A549 (cell line): Measurements from ENCODE around the gene DNMT3A.

Experiments used
- CHD4 ChIP-seq: fragments of 200-600 bp; sonication (generic); IDR thresholded peaks from 2 replicates; pipeline ENCODE4 v1.6.1; 2016; ENCODE audit warnings: antibody characterized with exemption, mild to moderate bottlenecking, borderline replicate concordance
- JUN ChIP-seq, 2 experiments: fragments of >200 bp; sonication (Bioruptor Twin); formaldehyde crosslinking; IDR thresholded peaks; 2 replicates in 1 of 2; 3 replicates in 1 of 2; pipeline ENCODE4 v1.6.1; 2016 to 2017
- MAFK ChIP-seq: fragments of 450-650 bp; IDR thresholded peaks from 2 replicates; pipeline ENCODE4 v1.6.1; 2014; ENCODE audit not compliant: partially characterized antibody
- MAX ChIP-seq: IDR thresholded peaks from 2 replicates; pipeline ENCODE4 v1.6.1; 2012
- NFE2L2 ChIP-seq: fragments of 150-350 bp; conservative IDR thresholded peaks from 2 replicates; pipeline ENCODE4 v1.6.1; 2014; ENCODE audit warnings: low read length
- NR3C1 ChIP-seq: fragments of >200 bp; sonication (Bioruptor Twin); formaldehyde crosslinking; IDR thresholded peaks from 3 replicates; pipeline ENCODE4 v1.6.1; 2017
- POLR2A ChIP-seq: IDR thresholded peaks from 2 replicates; pipeline ENCODE4 v1.6.1; 2012; ENCODE audit warnings: mild to moderate bottlenecking, low read length
- RFX5 ChIP-seq: fragments of 450-650 bp; IDR thresholded peaks from 2 replicates; pipeline ENCODE4 v1.7.1; 2014; ENCODE audit warnings: antibody characterized with exemption, mild to moderate bottlenecking, moderate library complexity
- RNF2 ChIP-seq: fragments of 200-600 bp; sonication (generic); IDR thresholded peaks from 2 replicates; pipeline ENCODE4 v1.6.1; 2016; ENCODE audit warnings: low read depth, mild to moderate bottlenecking, antibody characterized with exemption, moderate library complexity, borderline replicate concordance
- TF ChIP-seq, protein P1 (sequence below): fragments of >200 bp; sonication (Bioruptor Twin); formaldehyde crosslinking; IDR thresholded peaks from 3 replicates; pipeline ENCODE4 v1.5.1; 2016

DNA sequence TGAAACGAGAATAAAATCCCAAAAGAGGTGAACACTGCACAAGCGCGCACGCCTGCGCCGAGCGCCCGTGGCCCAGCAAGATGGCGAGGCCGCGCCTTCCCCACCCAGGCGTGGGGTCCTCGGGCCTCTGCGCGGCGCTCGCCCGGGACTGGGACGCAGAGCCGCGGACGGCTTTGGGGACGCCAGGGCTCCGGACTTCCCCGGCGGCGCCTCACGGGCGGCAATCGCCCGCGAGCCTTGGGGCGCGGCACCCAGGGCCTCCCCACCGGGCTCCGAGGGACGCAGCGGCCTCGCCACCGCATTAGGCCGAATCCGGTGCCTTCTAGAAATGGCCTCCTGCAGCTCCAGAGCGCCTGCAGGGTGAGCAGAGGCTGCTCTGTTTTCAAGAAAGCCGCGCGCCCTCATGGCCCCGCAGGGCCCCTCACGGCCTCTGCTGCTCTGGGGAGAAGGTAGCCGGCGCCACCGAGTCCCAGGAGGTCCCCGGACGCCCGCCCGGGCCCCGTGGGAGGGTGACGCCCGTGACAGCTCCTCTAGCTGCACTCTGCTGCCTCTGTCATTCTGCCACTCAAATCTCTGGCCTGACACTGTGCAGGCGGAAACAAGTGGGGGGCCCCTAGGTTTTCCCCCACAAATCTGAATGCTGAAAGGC lies 137.4 kb downstream of the DNMT3A start:
- TF ChIP-seq, protein P1, sequence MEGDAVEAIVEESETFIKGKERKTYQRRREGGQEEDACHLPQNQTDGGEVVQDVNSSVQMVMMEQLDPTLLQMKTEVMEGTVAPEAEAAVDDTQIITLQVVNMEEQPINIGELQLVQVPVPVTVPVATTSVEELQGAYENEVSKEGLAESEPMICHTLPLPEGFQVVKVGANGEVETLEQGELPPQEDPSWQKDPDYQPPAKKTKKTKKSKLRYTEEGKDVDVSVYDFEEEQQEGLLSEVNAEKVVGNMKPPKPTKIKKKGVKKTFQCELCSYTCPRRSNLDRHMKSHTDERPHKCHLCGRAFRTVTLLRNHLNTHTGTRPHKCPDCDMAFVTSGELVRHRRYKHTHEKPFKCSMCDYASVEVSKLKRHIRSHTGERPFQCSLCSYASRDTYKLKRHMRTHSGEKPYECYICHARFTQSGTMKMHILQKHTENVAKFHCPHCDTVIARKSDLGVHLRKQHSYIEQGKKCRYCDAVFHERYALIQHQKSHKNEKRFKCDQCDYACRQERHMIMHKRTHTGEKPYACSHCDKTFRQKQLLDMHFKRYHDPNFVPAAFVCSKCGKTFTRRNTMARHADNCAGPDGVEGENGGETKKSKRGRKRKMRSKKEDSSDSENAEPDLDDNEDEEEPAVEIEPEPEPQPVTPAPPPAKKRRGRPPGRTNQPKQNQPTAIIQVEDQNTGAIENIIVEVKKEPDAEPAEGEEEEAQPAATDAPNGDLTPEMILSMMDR = no peak
- TF ChIP-seq JUN (IDR thresholded peaks at IDR 0.05) (no peak), MAX (no peak), CHD4 (no peak), RNF2 (no peak), NFE2L2 (no peak), RFX5 (no peak), MAFK (no peak), NR3C1 (no peak), POLR2A (no peak)
